NCI-H2171 (cell line): ENCODE measurements around the gene ARR3.
"Not testable (repeated sequence)": the region's sequence is repeated elsewhere in the genome, so short reads cannot be mapped to it uniquely, and the experiment has no call there.

Source experiments
- DNase-seq: peaks from one replicate; lab custom pipeline; 2025; lab: John Stamatoyannopoulos, UW

Gene ARR3

GRCh38 chrX:70268034-70268433, at the start of gene ARR3:
TSS of gene ARR3 (plus strand) at chrX:70268334. CDS start at chrX:70269386, 1,052 bp downstream.
- no peak for DNase-seq

GRCh38 chrX:70219938-70220764, 48.0 kb upstream of the ARR3 start:
- DNase-seq = peak; percentile 60

- no peak for DNase-seq
Measured at GRCh38 chrX:70226048-70226447, 42.1 kb upstream of the ARR3 start.

GRCh38 chrX:70226687-70227086, 41.4 kb upstream of the ARR3 start:
- DNase-seq = no peak

- DNase-seq = no peak
Measured at GRCh38 chrX:70231666-70232065, 36.5 kb upstream of the ARR3 start.

GRCh38 chrX:70234355-70234754, 33.8 kb upstream of the ARR3 start, which contains the start of gene AWAT1:
TSS of gene AWAT1 (plus strand) at chrX:70234655. CDS start at chrX:70234696, 41 bp downstream.
- no peak for DNase-seq

- no peak for DNase-seq
Measured at GRCh38 chrX:70240751-70241150, 27.4 kb upstream of the ARR3 start.

- no peak for DNase-seq
Measured at GRCh38 chrX:70241501-70241900, 26.6 kb upstream of the ARR3 start.

- DNase-seq = not testable (repeated sequence)
Measured at GRCh38 chrX:70243601-70244000, 24.5 kb upstream of the ARR3 start.

GRCh38 chrX:70244881-70245280, 23.3 kb upstream of the ARR3 start:
- DNase-seq = no peak

GRCh38 chrX:70247252-70247651, 20.9 kb upstream of the ARR3 start:
- no peak for DNase-seq

- no peak for DNase-seq
Measured at GRCh38 chrX:70252491-70252890, 15.6 kb upstream of the ARR3 start.

- DNase-seq = no peak
Measured at GRCh38 chrX:70253377-70254062, 14.6 kb upstream of the ARR3 start.

GRCh38 chrX:70254063-70254400, 14.1 kb upstream of the ARR3 start:
- no peak for DNase-seq

GRCh38 chrX:70254909-70255308, 13.2 kb upstream of the ARR3 start:
- DNase-seq = no peak

- no peak for DNase-seq
Measured at GRCh38 chrX:70255452-70255851, 12.7 kb upstream of the ARR3 start.

GRCh38 chrX:70257423-70258288, 10.5 kb upstream of the ARR3 start:
- DNase-seq = no peak

GRCh38 chrX:70260104-70260503, 8.0 kb upstream of the ARR3 start, which contains the start of gene P2RY4:
TSS of gene P2RY4 (minus strand) at chrX:70260204. CDS start at chrX:70259624, 580 bp downstream.
- no peak for DNase-seq

GRCh38 chrX:70262952-70263567, 5.1 kb upstream of the ARR3 start:
- DNase-seq = peak; percentile 0

GRCh38 chrX:70264784-70265183, 3.4 kb upstream of the ARR3 start:
- DNase-seq = no peak

- DNase-seq = not testable (repeated sequence)
Measured at GRCh38 chrX:70274029-70274428, 5.9 kb downstream of the ARR3 start.

GRCh38 chrX:70279081-70279480, 10.9 kb downstream of the ARR3 start:
- DNase-seq = no peak
